GM12801 (cell line): Measurements from ENCODE around the gene KRT86.

Source experiments
- CTCF ChIP-seq: IDR thresholded peaks from one replicate; pipeline ENCODE4 v1.5.1; 2011; ENCODE audit warnings: control low read depth; ENCODE audit not compliant: insufficient read length; ENCODE audit errors: extremely low read depth

The KRT86 gene

GRCh38 chr12:52280796-52281560 is 6.5 kb downstream of the KRT86 start:
- no peak for TF ChIP-seq CTCF

GRCh38 chr12:52284562-52285171 is 10.2 kb downstream of the KRT86 start:
- TF ChIP-seq CTCF, result no peak

- no peak for TF ChIP-seq CTCF
Observed at GRCh38 chr12:52285172-52285745, 10.8 kb downstream of the KRT86 start.

- TF ChIP-seq CTCF, result no peak
Observed at GRCh38 chr12:52285851-52286530, 11.5 kb downstream of the KRT86 start.

- TF ChIP-seq CTCF, result no peak
Observed at GRCh38 chr12:52291267-52291935, 17.0 kb downstream of the KRT86 start, which contains the start of gene KRT81. KRT81 (minus strand) TSS chr12:52291534; CDS start chr12:52291465, 69 bp downstream.

GRCh38 chr12:52293926-52294325 is 19.5 kb downstream of the KRT86 start:
- no peak for TF ChIP-seq CTCF

GRCh38 chr12:52294803-52295202 is 20.4 kb downstream of the KRT86 start:
- TF ChIP-seq CTCF, result no peak
